Colonic mucosa (tissue), 4 donors: ENCODE results near the gene PANK1. TPM values are rescaled to one million over a fixed set of nuclear protein-coding genes. Genes with fewer than 3 reads are reported as not detected.

Source experiments
- DNase-seq: peaks from one replicate; pipeline ENCODE4 v3.0.0-alpha.2; 2020
- H3K27ac ChIP-seq: fragments of 200-600 bp; one replicate; pipeline ENCODE4 v1.8.0; 2021
- H3K27me3 ChIP-seq: fragments of 200-600 bp; one replicate; pipeline ENCODE4 v1.8.0; 2021
- H3K36me3 ChIP-seq: fragments of 200-600 bp; one replicate; pipeline ENCODE4 v1.8.0; 2021
- H3K4me1 ChIP-seq: fragments of 200-600 bp; one replicate; pipeline ENCODE4 v1.8.0; 2021; ENCODE audit warnings: mild to moderate bottlenecking
- H3K4me3 ChIP-seq: fragments of 200-600 bp; one replicate; pipeline ENCODE4 v1.8.0; 2021
- H3K9ac ChIP-seq, 2 donors: one replicate each; pipeline ENCODE4 v1.7.0; 2013; ENCODE audit warnings: control low read depth in 2 of 2, low read depth in 2 of 2, low read length in 2 of 2
- H3K9me3 ChIP-seq: fragments of 200-600 bp; one replicate; pipeline ENCODE4 v1.8.0; 2021
- CTCF ChIP-seq: fragments of 200-600 bp; IDR thresholded peaks from one replicate; pipeline ENCODE4 v1.8.0; 2022; ENCODE audit warnings: antibody characterized with exemption, mild to moderate bottlenecking
- intact Hi-C: fragments of 100-400 bp; cut with DNase I; formaldehyde crosslinking; loops from one replicate; pipeline ENCODE4 v1.14.1; 2022
- total RNA-seq, 2 donors: library from RNA; stranded (reverse); fragmentation: NEBNext Ultra II Directional in 1 of 2; extraction: Animal tissue kit (Norgen Biotek cat#: 25700) in 1 of 2; gene quantifications; one replicate each; pipeline ENCODE4 v1.2.1, GENCODE V29; 2021
- donor health status: healthy.
- donor health status: DM: no; HTN: no; CAD: no.
- donor health status: DM: no; HTN: no; CAD: no.

Gene PANK1
- total RNA-seq, 2 donors from 2014 or later = 22.8 to 55.4 TPM

- no peak for DNase-seq
- peak overlapping the region; percentile 93 for H3K27ac ChIP-seq
- peaks cover 4% of the 10 kb centered on the region for H3K4me1 ChIP-seq
- no peak for TF ChIP-seq CTCF
- no peaks in the 10 kb centered on the region for H3K27me3 ChIP-seq
- no peak overlapping the region for H3K9ac ChIP-seq
- no peaks in the 10 kb centered on the region for H3K36me3 ChIP-seq
- no peak overlapping the region for H3K4me3 ChIP-seq
- H3K9me3 ChIP-seq = no peaks in the 10 kb centered on the region
- intact Hi-C loops = no loop called here
These were observed 2.0 kb upstream of the PANK1 start for GRCh38 chr10:89646889-89647657.

- no peaks in the 10 kb centered on the region for H3K9me3 ChIP-seq
- H3K4me1 ChIP-seq = peaks cover 4% of the 10 kb centered on the region
- H3K36me3 ChIP-seq = no peaks in the 10 kb centered on the region
- H3K27me3 ChIP-seq = no peaks in the 10 kb centered on the region
- H3K4me3 ChIP-seq = peak overlapping the region; percentile 89
- intact Hi-C loops = no loop called here
- H3K9ac ChIP-seq = peak overlapping the region in 1 of 2 donors; percentile 35
- H3K27ac ChIP-seq = peak overlapping the region; percentile 93
- DNase-seq = peak; percentile 81
- TF ChIP-seq CTCF = no peak
These were observed 715 bp upstream of the PANK1 start for GRCh38 chr10:89645742-89646172.

- DNase-seq = no peak
- no peak for TF ChIP-seq CTCF
- H3K27ac ChIP-seq = peak overlapping the region; percentile 93
- H3K36me3 ChIP-seq = no peaks in the 10 kb centered on the region
- H3K9ac ChIP-seq = peak overlapping the region; percentile 83 to 86
- H3K4me3 ChIP-seq = peak overlapping the region; percentile 89
- intact Hi-C loops = loop anchor here (5.0 kb wide), 1 partner anchor 58 kb away; the partner anchor contains the start of gene KIF20B
- peaks cover 4% of the 10 kb centered on the region for H3K4me1 ChIP-seq
- no peaks in the 10 kb centered on the region for H3K27me3 ChIP-seq
- H3K9me3 ChIP-seq = no peaks in the 10 kb centered on the region
These were observed 413 bp downstream of the PANK1 start for GRCh38 chr10:89644691-89644966.

GRCh38 chr10:89643812-89644690, 991 bp downstream of the PANK1 start:
- Histone ChIP-seq H3K4me3 (peak overlapping the region; percentile 89), H3K9ac (peak overlapping the region; percentile 83 to 86), H3K4me1 (peaks cover 4% of the 10 kb centered on the region), H3K27me3 (no peaks in the 10 kb centered on the region), H3K27ac (peak overlapping the region; percentile 93), H3K36me3 (no peaks in the 10 kb centered on the region), H3K9me3 (no peaks in the 10 kb centered on the region)
- peak; percentile 95 for DNase-seq
- intact Hi-C loops = loop anchor here (5.0 kb wide), 1 partner anchor 58 kb away; the partner anchor contains the start of gene KIF20B
- TF ChIP-seq CTCF = no peak

- Histone ChIP-seq H3K9ac (peak overlapping the region in 1 of 2 donors; percentile 83), H3K4me3 (peak overlapping the region; percentile 89), H3K27me3 (no peaks in the 10 kb centered on the region), H3K36me3 (no peaks in the 10 kb centered on the region), H3K9me3 (no peaks in the 10 kb centered on the region), H3K4me1 (peaks cover 4% of the 10 kb centered on the region), H3K27ac (peak overlapping the region; percentile 65)
- intact Hi-C loops = loop anchor here (5.0 kb wide), 1 partner anchor 59 kb away; the partner anchor contains the start of gene KIF20B
- TF ChIP-seq CTCF = no peak
- no peak for DNase-seq
These were observed 1.6 kb downstream of the PANK1 start for GRCh38 chr10:89643431-89643811.
